ENCODE measurements around the gene PTPRF.

DNA sequence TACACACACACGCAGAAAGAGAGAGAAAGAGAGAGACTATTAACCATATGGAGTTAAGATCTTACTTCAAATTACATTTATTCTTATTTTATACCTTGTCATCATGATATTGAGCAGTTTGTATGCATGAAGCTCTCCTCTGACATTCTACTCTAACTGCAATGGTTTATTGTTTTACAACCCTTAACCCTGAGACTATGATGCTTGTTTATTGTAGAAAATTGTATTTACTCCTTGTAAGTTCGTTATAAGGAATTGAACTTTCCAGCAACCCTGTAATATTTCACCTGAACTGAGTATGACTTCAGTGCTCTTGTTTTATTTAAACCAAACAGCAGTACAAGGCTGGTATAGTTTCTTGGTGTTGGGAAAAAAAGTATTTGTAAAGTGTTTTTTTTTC, 18.6 kb upstream of the PTPRF start:
- TF ChIP-seq, protein P1, sequence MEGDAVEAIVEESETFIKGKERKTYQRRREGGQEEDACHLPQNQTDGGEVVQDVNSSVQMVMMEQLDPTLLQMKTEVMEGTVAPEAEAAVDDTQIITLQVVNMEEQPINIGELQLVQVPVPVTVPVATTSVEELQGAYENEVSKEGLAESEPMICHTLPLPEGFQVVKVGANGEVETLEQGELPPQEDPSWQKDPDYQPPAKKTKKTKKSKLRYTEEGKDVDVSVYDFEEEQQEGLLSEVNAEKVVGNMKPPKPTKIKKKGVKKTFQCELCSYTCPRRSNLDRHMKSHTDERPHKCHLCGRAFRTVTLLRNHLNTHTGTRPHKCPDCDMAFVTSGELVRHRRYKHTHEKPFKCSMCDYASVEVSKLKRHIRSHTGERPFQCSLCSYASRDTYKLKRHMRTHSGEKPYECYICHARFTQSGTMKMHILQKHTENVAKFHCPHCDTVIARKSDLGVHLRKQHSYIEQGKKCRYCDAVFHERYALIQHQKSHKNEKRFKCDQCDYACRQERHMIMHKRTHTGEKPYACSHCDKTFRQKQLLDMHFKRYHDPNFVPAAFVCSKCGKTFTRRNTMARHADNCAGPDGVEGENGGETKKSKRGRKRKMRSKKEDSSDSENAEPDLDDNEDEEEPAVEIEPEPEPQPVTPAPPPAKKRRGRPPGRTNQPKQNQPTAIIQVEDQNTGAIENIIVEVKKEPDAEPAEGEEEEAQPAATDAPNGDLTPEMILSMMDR (IDR thresholded peaks at IDR 0.05) = no peak
- TF ChIP-seq POLR2A (IDR thresholded peaks at IDR 0.05) = no peak

Data from lower leg skin (tissue), 3 donors.